Measurements from ENCODE around the gene XDH. TPM values are rescaled to one million over a fixed set of nuclear protein-coding genes. Genes with fewer than 3 reads are reported as not detected.
A peak's percentile ranks its signal among the peaks of the same experiment; 100 is the strongest.

XDH gene
- polyA plus RNA-seq, 1 donor (not counting 4 experiments of a cell fraction or from before 2014, with no cell fraction given) = 40.6 TPM

DNA sequence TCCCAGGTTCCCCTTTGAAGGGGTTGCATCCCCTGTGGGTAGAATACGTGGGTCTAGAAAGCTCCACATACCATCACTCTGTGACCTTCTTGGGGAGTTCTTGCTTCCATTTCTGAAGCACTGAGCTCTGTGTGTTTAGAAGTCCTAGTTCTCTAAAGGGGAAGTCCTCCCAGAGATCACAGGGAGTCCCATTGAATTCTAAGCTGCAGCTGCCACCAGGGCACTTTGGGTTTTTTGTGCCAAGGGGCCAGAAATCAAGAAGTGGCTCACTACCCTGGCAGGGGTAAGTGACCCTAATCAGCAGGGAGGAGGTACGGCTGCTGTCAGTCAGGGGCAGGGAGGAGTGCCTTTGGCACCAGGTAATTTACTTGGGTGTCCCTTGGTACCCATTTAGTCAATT is 109.7 kb downstream of the XDH start:
- H2AFZ ChIP-seq (ENCODE audit: control insufficient read depth, low read length) = no peak overlapping the region
- H3K27me3 ChIP-seq (ENCODE audit: control insufficient read depth, extremely low read depth, insufficient read depth, low read length) = no peaks in the 10 kb centered on the region
- FAIRE-seq (no peak), DNase-seq (ENCODE audit: low read depth, low spot score) (no peak)
- no peaks in the 10 kb centered on the region for H3K36me3 ChIP-seq (ENCODE audit: control insufficient read depth in 2 of 2, extremely low read depth in 1 of 2, insufficient read depth in 2 of 2, low read length in 2 of 2)
- H3K4me1 ChIP-seq (ENCODE audit: control insufficient read depth, extremely low read depth, insufficient read depth, low read length) = peaks cover 13% of the 10 kb centered on the region
- no peaks in the 10 kb centered on the region for H4K20me1 ChIP-seq (ENCODE audit: control insufficient read depth, extremely low read depth, insufficient read depth, low read length)
- dilution Hi-C loops (cut with MboI; ENCODE audit: extremely low pct_ligation_motif_present, low sequenced_read_pairs) = no loop called here
- H3K27ac ChIP-seq (ENCODE audit: control insufficient read depth, insufficient read depth, low read length) = no peak overlapping the region
- H3K4me2 ChIP-seq (ENCODE audit: control insufficient read depth, extremely low read depth, insufficient read depth, low read depth, low read length) = no peak overlapping the region
- no peaks in the 10 kb centered on the region for H3K9me1 ChIP-seq (ENCODE audit: control insufficient read depth, extremely low read depth, insufficient read depth, low read length)
- no peak overlapping the region for H3K9ac ChIP-seq (ENCODE audit: control insufficient read depth, extremely low read depth, insufficient read depth, low read length)
- no peaks in the 10 kb centered on the region for H3K9me3 ChIP-seq (ENCODE audit: control insufficient read depth, low read depth, low read length)
- H3K4me3 ChIP-seq (ENCODE audit: control insufficient read depth in 2 of 3, extremely low read depth in 1 of 3, insufficient read depth in 2 of 3, low read depth in 1 of 3, low read length in 3 of 3) = no peak overlapping the region
- no peak for TF ChIP-seq EZH2 (IDR thresholded peaks at IDR 0.05; ENCODE audit: low read length)
- TF ChIP-seq, protein P1, sequence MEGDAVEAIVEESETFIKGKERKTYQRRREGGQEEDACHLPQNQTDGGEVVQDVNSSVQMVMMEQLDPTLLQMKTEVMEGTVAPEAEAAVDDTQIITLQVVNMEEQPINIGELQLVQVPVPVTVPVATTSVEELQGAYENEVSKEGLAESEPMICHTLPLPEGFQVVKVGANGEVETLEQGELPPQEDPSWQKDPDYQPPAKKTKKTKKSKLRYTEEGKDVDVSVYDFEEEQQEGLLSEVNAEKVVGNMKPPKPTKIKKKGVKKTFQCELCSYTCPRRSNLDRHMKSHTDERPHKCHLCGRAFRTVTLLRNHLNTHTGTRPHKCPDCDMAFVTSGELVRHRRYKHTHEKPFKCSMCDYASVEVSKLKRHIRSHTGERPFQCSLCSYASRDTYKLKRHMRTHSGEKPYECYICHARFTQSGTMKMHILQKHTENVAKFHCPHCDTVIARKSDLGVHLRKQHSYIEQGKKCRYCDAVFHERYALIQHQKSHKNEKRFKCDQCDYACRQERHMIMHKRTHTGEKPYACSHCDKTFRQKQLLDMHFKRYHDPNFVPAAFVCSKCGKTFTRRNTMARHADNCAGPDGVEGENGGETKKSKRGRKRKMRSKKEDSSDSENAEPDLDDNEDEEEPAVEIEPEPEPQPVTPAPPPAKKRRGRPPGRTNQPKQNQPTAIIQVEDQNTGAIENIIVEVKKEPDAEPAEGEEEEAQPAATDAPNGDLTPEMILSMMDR (optimal IDR thresholded peaks at IDR 0.05 in 1 of 3, IDR thresholded peaks at IDR 0.05 in 1 of 3, conservative IDR thresholded peaks at IDR 0.05 in 1 of 3; ENCODE audit: extremely low read depth in 1 of 3, insufficient read depth in 2 of 3, low read length in 3 of 3) = no peak
- no peaks in the 10 kb centered on the region for H3K79me2 ChIP-seq (ENCODE audit: control insufficient read depth, insufficient read depth, low read length)

DNA sequence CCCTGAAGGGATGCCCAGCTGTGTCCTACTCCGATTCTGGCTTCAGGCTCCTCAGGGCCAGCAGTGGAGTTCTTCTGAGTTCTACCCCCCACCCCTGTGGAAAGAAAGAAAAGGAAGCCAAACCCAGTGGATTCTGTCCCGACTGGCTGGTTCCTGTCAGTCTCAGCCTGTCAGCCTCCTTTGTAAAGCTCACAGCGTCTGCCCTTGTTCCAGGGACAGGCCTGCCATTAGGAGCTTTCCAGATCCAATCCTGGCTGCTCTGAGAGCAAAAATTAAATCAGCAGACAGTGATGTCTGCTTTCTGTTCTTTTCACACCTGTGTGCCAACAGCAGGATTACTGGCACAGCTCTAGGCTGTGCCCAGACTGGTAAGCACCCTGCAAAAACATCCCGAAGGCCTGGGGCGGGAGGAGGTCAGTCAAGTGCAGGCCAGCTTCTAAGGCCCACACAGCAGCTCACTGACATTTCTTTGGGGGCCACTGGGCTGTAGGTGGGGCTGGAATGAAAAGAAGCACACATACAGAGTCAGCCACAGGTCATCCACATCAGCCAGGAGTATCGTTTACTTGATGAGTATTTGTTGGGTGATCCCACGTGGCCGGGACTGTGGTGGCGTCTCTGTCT is 111.5 kb downstream of the XDH start:
- DNase-seq (ENCODE audit: low read depth, low spot score) (no peak), FAIRE-seq (peak; percentile 81)
- Histone ChIP-seq H3K9me1 (ENCODE audit: control insufficient read depth, extremely low read depth, insufficient read depth, low read length) (no peaks in the 10 kb centered on the region), H4K20me1 (ENCODE audit: control insufficient read depth, extremely low read depth, insufficient read depth, low read length) (no peaks in the 10 kb centered on the region), H3K4me2 (ENCODE audit: control insufficient read depth, extremely low read depth, insufficient read depth, low read depth, low read length) (no peak overlapping the region), H3K27ac (ENCODE audit: control insufficient read depth, insufficient read depth, low read length) (no peak overlapping the region), H3K36me3 (ENCODE audit: control insufficient read depth in 2 of 2, extremely low read depth in 1 of 2, insufficient read depth in 2 of 2, low read length in 2 of 2) (no peaks in the 10 kb centered on the region), H3K4me3 (ENCODE audit: control insufficient read depth in 2 of 3, extremely low read depth in 1 of 3, insufficient read depth in 2 of 3, low read depth in 1 of 3, low read length in 3 of 3) (no peak overlapping the region), H3K79me2 (ENCODE audit: control insufficient read depth, insufficient read depth, low read length) (no peaks in the 10 kb centered on the region), H3K9me3 (ENCODE audit: control insufficient read depth, low read depth, low read length) (no peaks in the 10 kb centered on the region), H3K4me1 (ENCODE audit: control insufficient read depth, extremely low read depth, insufficient read depth, low read length) (peaks cover 13% of the 10 kb centered on the region), H2AFZ (ENCODE audit: control insufficient read depth, low read length) (no peak overlapping the region), H3K9ac (ENCODE audit: control insufficient read depth, extremely low read depth, insufficient read depth, low read length) (no peak overlapping the region), H3K27me3 (ENCODE audit: control insufficient read depth, extremely low read depth, insufficient read depth, low read length) (no peaks in the 10 kb centered on the region)
- dilution Hi-C loops (cut with MboI; ENCODE audit: extremely low pct_ligation_motif_present, low sequenced_read_pairs) = no loop called here
- TF ChIP-seq, protein P1 (optimal IDR thresholded peaks at IDR 0.05 in 1 of 3, IDR thresholded peaks at IDR 0.05 in 1 of 3, conservative IDR thresholded peaks at IDR 0.05 in 1 of 3; ENCODE audit: extremely low read depth in 1 of 3, insufficient read depth in 2 of 3, low read length in 3 of 3) = no peak
